SK-N-SH (cell line): ENCODE measurements around the gene MKS1.

ENCODE experiments used
- CHD2 ChIP-seq: fragments of 150-350 bp; IDR thresholded peaks from 2 replicates; pipeline ENCODE4 v1.6.1; 2018; ENCODE audit warnings: low read length; ENCODE audit not compliant: partially characterized antibody
- EZH2phosphoT487 ChIP-seq: fragments of 200-600 bp; sonication (generic); IDR thresholded peaks from 2 replicates; pipeline ENCODE4 v1.6.1; 2017; ENCODE audit warnings: low read depth, mixed run types, mild to moderate bottlenecking, antibody characterized with exemption, moderate library complexity, borderline replicate concordance
- FOXJ3 ChIP-seq: sonication (generic); formaldehyde crosslinking; IDR thresholded peaks from 2 replicates; pipeline ENCODE4 v1.5.1; 2020; ENCODE audit warnings: mild to moderate bottlenecking, missing genetic modification reagents
- GATA2 ChIP-seq: sonication (generic); formaldehyde crosslinking; IDR thresholded peaks from 2 replicates; pipeline ENCODE4 v1.5.0; 2020; ENCODE audit warnings: mild to moderate bottlenecking, missing genetic modification reagents
- NRF1 ChIP-seq: IDR thresholded peaks from 2 replicates; pipeline ENCODE4 v1.6.1; 2012; ENCODE audit warnings: low read depth, mild to moderate bottlenecking, low read length
- POLR2AphosphoS5 ChIP-seq: IDR thresholded peaks from 2 replicates; pipeline ENCODE4 v1.6.1; 2012; ENCODE audit warnings: low read depth, low read length
- RAD21 ChIP-seq: IDR thresholded peaks from 2 replicates; pipeline ENCODE4 v1.6.1; 2012; ENCODE audit warnings: mild to moderate bottlenecking, low read length
- SIN3A ChIP-seq: IDR thresholded peaks from 2 replicates; pipeline ENCODE4 v1.6.1; 2012; ENCODE audit warnings: low read depth, mild to moderate bottlenecking, low read length, moderate library complexity, borderline replicate concordance
- TF ChIP-seq, protein P1 (sequence below): fragments of 200-600 bp; sonication (generic); IDR thresholded peaks from 2 replicates; pipeline ENCODE4 v1.6.1; 2017; ENCODE audit warnings: antibody characterized with exemption, mild to moderate bottlenecking, moderate library complexity

- TF ChIP-seq SIN3A (no peak), EZH2phosphoT487 (no peak), FOXJ3 (CRISPR knock-in tag) (no peak), POLR2AphosphoS5 (no peak), GATA2 (CRISPR knock-in tag) (no peak), RAD21 (no peak), NRF1 (no peak), CHD2 (no peak)
- TF ChIP-seq, protein P1, sequence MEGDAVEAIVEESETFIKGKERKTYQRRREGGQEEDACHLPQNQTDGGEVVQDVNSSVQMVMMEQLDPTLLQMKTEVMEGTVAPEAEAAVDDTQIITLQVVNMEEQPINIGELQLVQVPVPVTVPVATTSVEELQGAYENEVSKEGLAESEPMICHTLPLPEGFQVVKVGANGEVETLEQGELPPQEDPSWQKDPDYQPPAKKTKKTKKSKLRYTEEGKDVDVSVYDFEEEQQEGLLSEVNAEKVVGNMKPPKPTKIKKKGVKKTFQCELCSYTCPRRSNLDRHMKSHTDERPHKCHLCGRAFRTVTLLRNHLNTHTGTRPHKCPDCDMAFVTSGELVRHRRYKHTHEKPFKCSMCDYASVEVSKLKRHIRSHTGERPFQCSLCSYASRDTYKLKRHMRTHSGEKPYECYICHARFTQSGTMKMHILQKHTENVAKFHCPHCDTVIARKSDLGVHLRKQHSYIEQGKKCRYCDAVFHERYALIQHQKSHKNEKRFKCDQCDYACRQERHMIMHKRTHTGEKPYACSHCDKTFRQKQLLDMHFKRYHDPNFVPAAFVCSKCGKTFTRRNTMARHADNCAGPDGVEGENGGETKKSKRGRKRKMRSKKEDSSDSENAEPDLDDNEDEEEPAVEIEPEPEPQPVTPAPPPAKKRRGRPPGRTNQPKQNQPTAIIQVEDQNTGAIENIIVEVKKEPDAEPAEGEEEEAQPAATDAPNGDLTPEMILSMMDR, result peak; percentile 20; the same call in 1 of the 2 replicates
Measured at GRCh38 chr17:58254803-58255202, 35.7 kb upstream of the MKS1 start.
